HepG2 (cell line): ENCODE measurements around the gene CA9. TPM values are rescaled to one million over a fixed set of nuclear protein-coding genes. Genes with fewer than 3 reads are reported as not detected.

Experiments used
- ATAC-seq: fragments of 200-7000 bp; cut with Tn5 transposase; 3 replicates; pipeline ENCODE4 v1.9.1; 2020; ENCODE audit warnings: mild to moderate bottlenecking, moderate library complexity
- BruUV-seq: library from RNA; stranded (reverse); fragments of 400-500 nt; replicated peaks from 2 replicates; lab custom pipeline; 2021; lab: Mats Ljungman, UMichigan
- CTCF ChIA-PET: fragments of 300-600 bp; formaldehyde crosslinking; extraction: SDS; loops from one replicate; lab custom pipeline; 2021; ENCODE audit warnings: low total read pairs, inconsistent platforms, low intra/inter-chr PET ratio; lab: Yijun Ruan, JAX
- POLR2A ChIA-PET: fragments of 350-600 bp; sonication (Branson Sonifier 250); formaldehyde crosslinking; loops from one replicate; lab custom pipeline; 2020; ENCODE audit warnings: antibody characterized with exemption, inconsistent platforms; lab: Yijun Ruan, JAX
- DNase-seq: peaks from one replicate; pipeline ENCODE4 v3.0.0-alpha.2; 2015; ENCODE audit warnings: low spot score
- FAIRE-seq: peaks from 3 replicates; lab custom pipeline; 2011; peaks lifted over from hg19 to GRCh38; lab: Jason Lieb, UNC
- H2AFZ ChIP-seq: one replicate; pipeline ENCODE4 v1.6.1; 2011; ENCODE audit warnings: low read length, inconsistent platforms
- H3K27ac ChIP-seq: fragments of 300-600 bp; 3 replicates; pipeline ENCODE4 v1.8.0; 2011; ENCODE audit warnings: mixed run types, mild to moderate bottlenecking, mixed read lengths, low read length, inconsistent platforms; ENCODE audit not compliant: insufficient read depth; ENCODE audit errors: extremely low read length
- H3K27me3 ChIP-seq, 2 experiments: fragments of 200-600 bp in 1 of 2; 2 replicates in 1 of 2; 3 replicates in 1 of 2; pipeline versions ENCODE4 v1.6.0 to v1.8.0; 2011; ENCODE audit warnings: low read length in 2 of 2, mild to moderate bottlenecking in 2 of 2, moderate library complexity in 2 of 2, inconsistent platforms in 1 of 2; ENCODE audit not compliant: insufficient read depth in 2 of 2, control insufficient read depth in 1 of 2
- H3K36me3 ChIP-seq, 2 experiments: fragments of 200-600 bp in 1 of 2; replicated peaks in 1 of 2; 2 replicates in 1 of 2; 3 replicates in 1 of 2; pipeline versions ENCODE4 v1.5.1 to v1.8.0; 2011; ENCODE audit warnings: low read length in 2 of 2, inconsistent platforms in 1 of 2; ENCODE audit not compliant: insufficient read depth in 2 of 2, control insufficient read depth in 1 of 2
- H3K4me1 ChIP-seq: 2 replicates; pipeline ENCODE4 v1.5.1; 2012; ENCODE audit warnings: low read length, inconsistent platforms; ENCODE audit not compliant: insufficient read depth
- H3K4me2 ChIP-seq: 2 replicates; pipeline ENCODE4 v1.6.0; 2011; ENCODE audit warnings: low read depth, low read length, inconsistent platforms
- H3K4me3 ChIP-seq, 3 experiments: fragments of 200-600 bp in 1 of 3; sonication (generic), shearing (Covaris generic) in 1 of 3; replicated peaks in 1 of 3; 2 replicates each; pipeline ENCODE4 v1.5.1; 2011 to 2016; ENCODE audit warnings: low read length in 3 of 3, inconsistent platforms in 2 of 3, low read depth in 2 of 3, mild to moderate bottlenecking in 2 of 3, control low read depth in 1 of 3, mixed read lengths in 1 of 3; ENCODE audit not compliant: insufficient read depth in 1 of 3
- H3K79me2 ChIP-seq: one replicate; pipeline ENCODE4 v1.6.1; 2011; ENCODE audit warnings: low read length, inconsistent platforms; ENCODE audit not compliant: insufficient read depth
- H3K9ac ChIP-seq: 2 replicates; pipeline ENCODE4 v1.6.0; 2011; ENCODE audit warnings: mild to moderate bottlenecking, low read depth, low read length, inconsistent platforms; ENCODE audit not compliant: insufficient read depth
- H3K9me3 ChIP-seq: 2 replicates; pipeline ENCODE4 v1.5.1; 2012; ENCODE audit warnings: mild to moderate bottlenecking, low read length
- H4K20me1 ChIP-seq: 2 replicates; pipeline ENCODE4 v1.6.0; 2011; ENCODE audit warnings: inconsistent platforms, mild to moderate bottlenecking, low read length, moderate library complexity; ENCODE audit not compliant: insufficient read depth
- ARID5B ChIP-seq: IDR thresholded peaks from 2 replicates; pipeline ENCODE4 v1.4.0; 2020; ENCODE audit warnings: mild to moderate bottlenecking, missing genetic modification reagents
- DMTF1 ChIP-seq: sonication (generic); formaldehyde crosslinking; IDR thresholded peaks from 2 replicates; pipeline ENCODE4 v1.4.0; 2020; ENCODE audit warnings: mild to moderate bottlenecking, missing genetic modification reagents
- MAZ ChIP-seq, 2 experiments: sonication (generic) in 1 of 2; formaldehyde crosslinking in 1 of 2; IDR thresholded peaks; 2 replicates each; pipeline versions ENCODE4 v1.5.0 to v1.6.1; 2012 to 2020; ENCODE audit warnings: low read depth in 2 of 2, mild to moderate bottlenecking in 2 of 2, borderline replicate concordance in 1 of 2, improper control_type of control experiment in 1 of 2, low read length in 1 of 2, missing genetic modification reagents in 1 of 2, moderate library complexity in 1 of 2
- RERE ChIP-seq: IDR thresholded peaks from 2 replicates; pipeline ENCODE4 v1.6.1; 2016; ENCODE audit warnings: low read depth, missing genetic modification reagents, missing compliant biosample characterization
- SIN3A ChIP-seq: IDR thresholded peaks from 2 replicates; pipeline ENCODE4 v1.6.1; 2011; ENCODE audit warnings: low read depth, mild to moderate bottlenecking, control low read depth, low read length, borderline replicate concordance
- ZBTB14 ChIP-seq: sonication (generic); formaldehyde crosslinking; IDR thresholded peaks from 2 replicates; pipeline ENCODE4 v1.4.0; 2020; ENCODE audit warnings: missing genetic modification reagents
- ZNF264 ChIP-seq: sonication (generic); formaldehyde crosslinking; IDR thresholded peaks from 2 replicates; pipeline ENCODE4 v1.4.0; 2020; ENCODE audit warnings: missing genetic modification reagents
- ZNF468 ChIP-seq: sonication (generic); formaldehyde crosslinking; IDR thresholded peaks from 2 replicates; pipeline ENCODE4 v1.8.0; 2022; ENCODE audit warnings: mild to moderate bottlenecking, moderate library complexity, missing genetic modification reagents
- ZNF552 ChIP-seq: sonication (generic); formaldehyde crosslinking; IDR thresholded peaks from 2 replicates; pipeline ENCODE4 v1.9.0; 2022; ENCODE audit warnings: missing genetic modification reagents, mild to moderate bottlenecking, borderline replicate concordance
- ZNF781 ChIP-seq: sonication (generic); formaldehyde crosslinking; IDR thresholded peaks from 2 replicates; pipeline ENCODE4 v1.5.1; 2020; ENCODE audit warnings: borderline replicate concordance, mild to moderate bottlenecking, missing genetic modification reagents; ENCODE audit errors: not compliant biosample characterization
- WGBS: methylation state at CpG from one replicate; pipeline ENCODE4 v1.1.6; 2017; ENCODE audit warnings: low lambda C conversion rate; 5-methylcytosine and 5-hydroxymethylcytosine counted together
- in situ Hi-C: cut with HindIII; loops from 2 replicates; pipeline ENCODE4 v1.10.0; 2017; ENCODE audit warnings: low pct_unique_long_range_greater_than_20kb; ENCODE audit not compliant: extremely low pct_ligation_motif_present
- intact Hi-C: fragments of 100-400 bp; cut with micrococcal nuclease; formaldehyde crosslinking; loops from one replicate; pipeline ENCODE4 v1.10.0; 2022; ENCODE audit not compliant: unreplicated experiment
- polyA plus RNA-seq, 8 experiments: library from polyadenylated mRNA; depleted of rRNA in 3 of 8; stranded (reverse) in 7 of 8; unstranded in 1 of 8; fragments of >200 nt; fragmentation: Illumina TruSeq in 4 of 8; extraction: Trizol in 4 of 8; gene quantifications; 2 replicates each; pipeline versions ENCODE4 v1.2.1 to v1.2.3, GENCODE V29; 2011 to 2016; ENCODE audit warnings: low read depth in 4 of 8, missing spikeins in 1 of 8, mixed read lengths in 1 of 8; ENCODE audit not compliant: insufficient read depth in 1 of 8
- total RNA-seq, 5 experiments: library from RNA; depleted of rRNA; stranded (reverse); fragments of >200 nt; fragmentation: Illumina TruSeq; extraction: Trizol; gene quantifications; 2 replicates each; pipeline ENCODE4 v1.2.3, GENCODE V29; 2016; ENCODE audit warnings: low read depth in 1 of 5

The CA9 gene
- total and polyA plus RNA-seq, 2 of the 13 experiments (the other 11 are each of a cell fraction or from before 2014, with no cell fraction given): 0.13 to 152 TPM

- Histone ChIP-seq H3K9me3 (no peaks in the 10 kb centered on the region), H3K4me3 (no peak overlapping the region), H3K4me1 (no peaks in the 10 kb centered on the region), H3K4me2 (no peak overlapping the region), H3K9ac (no peak overlapping the region), H3K79me2 (no peaks in the 10 kb centered on the region), H3K27ac (no peak overlapping the region), H3K36me3 (peaks cover 52 to 91% of the 10 kb centered on the region in 2 experiments), H2AFZ (no peak overlapping the region), H3K27me3 (no peaks in the 10 kb centered on the region), H4K20me1 (no peaks in the 10 kb centered on the region)
- no peak for ATAC-seq
- no TSS peak for BruUV-seq
- DNase-seq: no peak
- ChIA-PET CTCF (no interaction called here), POLR2A (interaction anchor here (1.3 kb wide), 1 partner anchor 27 kb away, joined by 3 read pairs; the partner anchor contains the start of genes CREB3 and TLN1)
- FAIRE-seq: no peak
- 96% methylated on average over 8 of the region's 8 CpGs for WGBS
- in situ Hi-C loops (no loop called here), intact Hi-C loops (no loop called here)
- TF ChIP-seq MAZ (IDR thresholded peaks at IDR 0.05; ENCODE audit: borderline replicate concordance, low read depth, low read length) (no peak), MAZ (CRISPR knock-in tag; IDR thresholded peaks at IDR 0.05; ENCODE audit: low read depth) (no peak), DMTF1 (CRISPR knock-in tag) (no peak), ZBTB14 (no peak), ARID5B (CRISPR knock-in tag) (no peak), ZNF552 (no peak), ZNF264 (CRISPR knock-in tag) (no peak), RERE (CRISPR knock-in tag) (no peak), ZNF468 (CRISPR knock-in tag) (no peak), SIN3A (no peak), ZNF781 (CRISPR knock-in tag) (no peak)
Observed at GRCh38 chr9:35705372-35705771, 31.6 kb downstream of the CA9 start.
